Ectodermal cell (in vitro differentiated cells): ENCODE measurements around the gene RABGAP1.

ENCODE experiments used
- H3K27ac ChIP-seq: 2 replicates; pipeline ENCODE4 v1.7.0; 2013; ENCODE audit warnings: mild to moderate bottlenecking, low read depth, low read length; ENCODE audit not compliant: insufficient read depth, poor library complexity, severe bottlenecking
- H3K27me3 ChIP-seq: 2 replicates; pipeline ENCODE4 v1.7.0; 2013; ENCODE audit warnings: mild to moderate bottlenecking, low read length; ENCODE audit not compliant: insufficient read depth, control insufficient read depth, poor library complexity, severe bottlenecking
- H3K36me3 ChIP-seq: one replicate; pipeline ENCODE4 v1.7.0; 2013; ENCODE audit warnings: low read length; ENCODE audit not compliant: control insufficient read depth, insufficient read depth
- H3K4me1 ChIP-seq: one replicate; pipeline ENCODE4 v1.7.0; 2013; ENCODE audit warnings: low read length; ENCODE audit not compliant: control insufficient read depth, insufficient read depth
- H3K4me3 ChIP-seq: 2 replicates; pipeline ENCODE4 v1.7.0; 2013; ENCODE audit warnings: low read depth, low read length, control low read depth; ENCODE audit not compliant: insufficient read depth
- H3K9me3 ChIP-seq: 2 replicates; pipeline ENCODE4 v1.7.0; 2013; ENCODE audit warnings: mild to moderate bottlenecking, low read length, moderate library complexity; ENCODE audit not compliant: control insufficient read depth
- WGBS, 2 experiments: methylation state at CpG; one replicate each; pipeline ENCODE4 v1.1.7; 2013; ENCODE audit warnings: missing lambda C conversion rate in 2 of 2; 5-methylcytosine and 5-hydroxymethylcytosine counted together

The RABGAP1 gene

GRCh38 chr9:123073441-123073840 lies 132.6 kb downstream of the RABGAP1 start:
- no peaks in the 10 kb centered on the region for H3K27me3 ChIP-seq
- H3K4me3 ChIP-seq: no peak overlapping the region
- H3K36me3 ChIP-seq: peaks cover 5% of the 10 kb centered on the region
- H3K4me1 ChIP-seq: no peaks in the 10 kb centered on the region
- WGBS, 2 experiments: 56 to 65% methylated on average over 5 of the region's 5 CpGs
- H3K9me3 ChIP-seq: no peaks in the 10 kb centered on the region
- no peak overlapping the region for H3K27ac ChIP-seq

GRCh38 chr9:123073991-123074422 lies 133.2 kb downstream of the RABGAP1 start:
- Histone ChIP-seq H3K4me3 (no peak overlapping the region), H3K4me1 (no peaks in the 10 kb centered on the region), H3K27ac (no peak overlapping the region), H3K9me3 (no peaks in the 10 kb centered on the region), H3K36me3 (peaks cover 5% of the 10 kb centered on the region), H3K27me3 (no peaks in the 10 kb centered on the region)
- 86 to 95% methylated on average over 1 of the region's 1 CpG for WGBS, 2 experiments

- H3K27me3 ChIP-seq: no peaks in the 10 kb centered on the region
- no peak overlapping the region for H3K4me3 ChIP-seq
- no peaks in the 10 kb centered on the region for H3K9me3 ChIP-seq
- peaks cover 5% of the 10 kb centered on the region for H3K36me3 ChIP-seq
- no peaks in the 10 kb centered on the region for H3K4me1 ChIP-seq
- WGBS, 2 experiments: 88 to 98% methylated on average over 3 of the region's 3 CpGs
- no peak overlapping the region for H3K27ac ChIP-seq
Observed at GRCh38 chr9:123074628-123075027, 133.8 kb downstream of the RABGAP1 start.

GRCh38 chr9:123080444-123080843 lies 139.6 kb downstream of the RABGAP1 start:
- no peak overlapping the region for H3K27ac ChIP-seq
- no peaks in the 10 kb centered on the region for H3K4me1 ChIP-seq
- WGBS, 2 experiments: 90 to 96% methylated on average over 3 of the region's 3 CpGs
- H3K36me3 ChIP-seq: peaks cover 16% of the 10 kb centered on the region
- H3K27me3 ChIP-seq: no peaks in the 10 kb centered on the region
- H3K9me3 ChIP-seq: no peaks in the 10 kb centered on the region
- H3K4me3 ChIP-seq: no peak overlapping the region

GRCh38 chr9:123081824-123082223 lies 141.0 kb downstream of the RABGAP1 start:
- H3K4me1 ChIP-seq: no peaks in the 10 kb centered on the region
- H3K27ac ChIP-seq: no peak overlapping the region
- H3K27me3 ChIP-seq: no peaks in the 10 kb centered on the region
- H3K9me3 ChIP-seq: no peaks in the 10 kb centered on the region
- 83 to 88% methylated on average over 2 of the region's 2 CpGs for WGBS, 2 experiments
- H3K4me3 ChIP-seq: no peak overlapping the region
- H3K36me3 ChIP-seq: peaks cover 12% of the 10 kb centered on the region

- H3K36me3 ChIP-seq: peaks cover 12% of the 10 kb centered on the region
- no peaks in the 10 kb centered on the region for H3K9me3 ChIP-seq
- no peak overlapping the region for H3K27ac ChIP-seq
- H3K4me1 ChIP-seq: no peaks in the 10 kb centered on the region
- 92 to 93% methylated on average over 6 of the region's 6 CpGs for WGBS, 2 experiments
- no peak overlapping the region for H3K4me3 ChIP-seq
- H3K27me3 ChIP-seq: no peaks in the 10 kb centered on the region
Observed at GRCh38 chr9:123083680-123084079, 142.9 kb downstream of the RABGAP1 start.

GRCh38 chr9:123084256-123084655 lies 143.4 kb downstream of the RABGAP1 start:
- no peak overlapping the region for H3K4me3 ChIP-seq
- no peaks in the 10 kb centered on the region for H3K9me3 ChIP-seq
- H3K4me1 ChIP-seq: no peaks in the 10 kb centered on the region
- H3K36me3 ChIP-seq: peaks cover 12% of the 10 kb centered on the region
- H3K27me3 ChIP-seq: no peaks in the 10 kb centered on the region
- WGBS, 2 experiments: 84 to 95% methylated on average over 1 of the region's 1 CpG
- no peak overlapping the region for H3K27ac ChIP-seq

GRCh38 chr9:123085916-123086315 lies 145.1 kb downstream of the RABGAP1 start:
- Histone ChIP-seq H3K27me3 (no peaks in the 10 kb centered on the region), H3K36me3 (peaks cover 6% of the 10 kb centered on the region), H3K4me3 (no peak overlapping the region), H3K27ac (no peak overlapping the region), H3K4me1 (no peaks in the 10 kb centered on the region), H3K9me3 (no peaks in the 10 kb centered on the region)
- WGBS, 2 experiments: 94 to 96% methylated on average over 2 of the region's 2 CpGs

- 91 to 100% methylated on average over 4 of the region's 4 CpGs for WGBS, 2 experiments
- Histone ChIP-seq H3K4me1 (no peaks in the 10 kb centered on the region), H3K9me3 (no peaks in the 10 kb centered on the region), H3K4me3 (no peak overlapping the region), H3K27me3 (no peaks in the 10 kb centered on the region), H3K36me3 (no peaks in the 10 kb centered on the region), H3K27ac (no peak overlapping the region)
Observed at GRCh38 chr9:123087359-123087888, 146.6 kb downstream of the RABGAP1 start.

- Histone ChIP-seq H3K27ac (no peak overlapping the region), H3K4me3 (no peak overlapping the region), H3K36me3 (no peaks in the 10 kb centered on the region), H3K27me3 (no peaks in the 10 kb centered on the region), H3K4me1 (no peaks in the 10 kb centered on the region), H3K9me3 (no peaks in the 10 kb centered on the region)
- 100% methylated on average over 1 of the region's 1 CpG for WGBS, 2 experiments
Observed at GRCh38 chr9:123089040-123089439, 148.2 kb downstream of the RABGAP1 start.

- Histone ChIP-seq H3K36me3 (no peaks in the 10 kb centered on the region), H3K9me3 (no peaks in the 10 kb centered on the region), H3K4me1 (no peaks in the 10 kb centered on the region), H3K4me3 (no peak overlapping the region), H3K27me3 (no peaks in the 10 kb centered on the region), H3K27ac (no peak overlapping the region)
- 95 to 96% methylated on average over 5 of the region's 5 CpGs for WGBS, 2 experiments
Observed at GRCh38 chr9:123089790-123090189, 149.0 kb downstream of the RABGAP1 start.
